Trophoblast cell (in vitro differentiated cells and primary cell): ENCODE data around the gene IL6. TPM values are rescaled to one million over a fixed set of nuclear protein-coding genes. Genes with fewer than 3 reads are reported as not detected.
"Not testable (repeated sequence)": the region's sequence is repeated elsewhere in the genome, so short reads cannot be mapped to it uniquely, and the experiment has no call there.

Experiments
- DNase-seq, 2 donors: peaks; one replicate each; pipeline ENCODE4 v3.0.0-alpha.2; 2016
- H2AFZ ChIP-seq: 2 replicates; pipeline ENCODE4 v1.6.1; 2013; ENCODE audit warnings: low read length, moderate library complexity, mild to moderate bottlenecking; ENCODE audit not compliant: insufficient read depth, poor library complexity
- H2AK5ac ChIP-seq: 2 replicates; pipeline ENCODE4 v1.6.1; 2013; ENCODE audit warnings: mild to moderate bottlenecking, low read length
- H2BK120ac ChIP-seq: 2 replicates; pipeline ENCODE4 v1.6.1; 2013; ENCODE audit warnings: low read length, mild to moderate bottlenecking, moderate library complexity; ENCODE audit not compliant: insufficient read depth, poor library complexity
- H2BK12ac ChIP-seq: 2 replicates; pipeline ENCODE4 v1.6.1; 2013; ENCODE audit warnings: mild to moderate bottlenecking, low read length, moderate library complexity
- H2BK5ac ChIP-seq: 2 replicates; pipeline ENCODE4 v1.6.1; 2013; ENCODE audit warnings: low read length, low read depth, moderate library complexity, mild to moderate bottlenecking; ENCODE audit not compliant: poor library complexity
- H3K14ac ChIP-seq: 2 replicates; pipeline ENCODE4 v1.6.1; 2013; ENCODE audit warnings: mild to moderate bottlenecking, low read length
- H3K18ac ChIP-seq: 2 replicates; pipeline ENCODE4 v1.6.1; 2013; ENCODE audit warnings: mild to moderate bottlenecking, low read length
- H3K23ac ChIP-seq: 2 replicates; pipeline ENCODE4 v1.6.1; 2013; ENCODE audit warnings: low read length
- H3K27ac ChIP-seq: 2 replicates; pipeline ENCODE4 v1.5.1; 2013; ENCODE audit warnings: low read depth, mild to moderate bottlenecking, inconsistent platforms, low read length, moderate library complexity
- H3K27me3 ChIP-seq: 2 replicates; pipeline ENCODE4 v1.6.1; 2013; ENCODE audit warnings: inconsistent platforms, mild to moderate bottlenecking, low read length, moderate library complexity; ENCODE audit not compliant: insufficient read depth
- H3K36me3 ChIP-seq, 2 experiments: 1 replicate in 1 of 2; 2 replicates in 1 of 2; pipeline ENCODE4 v1.6.1; 2013; ENCODE audit warnings: low read length in 2 of 2, mild to moderate bottlenecking in 2 of 2, moderate library complexity in 1 of 2; ENCODE audit not compliant: insufficient read depth in 2 of 2, control insufficient read depth in 1 of 2
- H3K4ac ChIP-seq: 2 replicates; pipeline ENCODE4 v1.6.1; 2013; ENCODE audit warnings: low read depth, mild to moderate bottlenecking, low read length, moderate library complexity
- H3K4me1 ChIP-seq, 2 experiments: 1 replicate in 1 of 2; 2 replicates in 1 of 2; pipeline ENCODE4 v1.6.1; 2013; ENCODE audit warnings: low read length in 2 of 2, mild to moderate bottlenecking in 2 of 2, moderate library complexity in 1 of 2; ENCODE audit not compliant: insufficient read depth in 2 of 2, control insufficient read depth in 1 of 2
- H3K4me2 ChIP-seq: 2 replicates; pipeline ENCODE4 v1.6.1; 2013; ENCODE audit warnings: inconsistent platforms, mild to moderate bottlenecking, low read length, moderate library complexity
- H3K4me3 ChIP-seq: 2 replicates; pipeline ENCODE4 v1.5.1; 2013; ENCODE audit warnings: mild to moderate bottlenecking, low read depth, low read length, inconsistent platforms
- H3K79me1 ChIP-seq: one replicate; pipeline ENCODE4 v1.6.1; 2013; ENCODE audit warnings: low read length
- H3K79me2 ChIP-seq: 2 replicates; pipeline ENCODE4 v1.6.1; 2013; ENCODE audit warnings: low read length, mild to moderate bottlenecking; ENCODE audit not compliant: control insufficient read depth, insufficient read depth, poor library complexity
- H3K9ac ChIP-seq: 2 replicates; pipeline ENCODE4 v1.6.1; 2013; ENCODE audit warnings: mild to moderate bottlenecking, low read length
- H3K9me3 ChIP-seq: 2 replicates; pipeline ENCODE4 v1.6.1; 2013; ENCODE audit warnings: low read depth, mild to moderate bottlenecking, control low read depth, inconsistent platforms, low read length; ENCODE audit not compliant: insufficient read depth
- H4K12ac ChIP-seq: 2 replicates; pipeline ENCODE4 v1.6.1; 2013; ENCODE audit warnings: low read depth, mild to moderate bottlenecking, low read length, moderate library complexity
- H4K8ac ChIP-seq: 2 replicates; pipeline ENCODE4 v1.6.1; 2013; ENCODE audit warnings: low read depth, mild to moderate bottlenecking, low read length, moderate library complexity
- H4K91ac ChIP-seq: one replicate; pipeline ENCODE4 v1.6.1; 2013; ENCODE audit warnings: low read depth, mild to moderate bottlenecking, low read length, moderate library complexity
- WGBS: extraction: QIAGEN DNeasy Blood & Tissue Kit; methylation state at CpG from one replicate; pipeline ENCODE4 v1.1.7; 2013; ENCODE audit warnings: missing lambda C conversion rate; ENCODE audit not compliant: insufficient read length, insufficient coverage; ENCODE audit errors: extremely low coverage; 5-methylcytosine and 5-hydroxymethylcytosine counted together
- polyA plus RNA-seq: library from polyadenylated mRNA; stranded (reverse); fragments of 200-250 nt; gene quantifications from 2 replicates; pipeline ENCODE4 v1.2.3, GENCODE V29; 2013

The IL6 gene
- 11.5 and 15.6 TPM in 2 replicates for polyA plus RNA-seq

DNA sequence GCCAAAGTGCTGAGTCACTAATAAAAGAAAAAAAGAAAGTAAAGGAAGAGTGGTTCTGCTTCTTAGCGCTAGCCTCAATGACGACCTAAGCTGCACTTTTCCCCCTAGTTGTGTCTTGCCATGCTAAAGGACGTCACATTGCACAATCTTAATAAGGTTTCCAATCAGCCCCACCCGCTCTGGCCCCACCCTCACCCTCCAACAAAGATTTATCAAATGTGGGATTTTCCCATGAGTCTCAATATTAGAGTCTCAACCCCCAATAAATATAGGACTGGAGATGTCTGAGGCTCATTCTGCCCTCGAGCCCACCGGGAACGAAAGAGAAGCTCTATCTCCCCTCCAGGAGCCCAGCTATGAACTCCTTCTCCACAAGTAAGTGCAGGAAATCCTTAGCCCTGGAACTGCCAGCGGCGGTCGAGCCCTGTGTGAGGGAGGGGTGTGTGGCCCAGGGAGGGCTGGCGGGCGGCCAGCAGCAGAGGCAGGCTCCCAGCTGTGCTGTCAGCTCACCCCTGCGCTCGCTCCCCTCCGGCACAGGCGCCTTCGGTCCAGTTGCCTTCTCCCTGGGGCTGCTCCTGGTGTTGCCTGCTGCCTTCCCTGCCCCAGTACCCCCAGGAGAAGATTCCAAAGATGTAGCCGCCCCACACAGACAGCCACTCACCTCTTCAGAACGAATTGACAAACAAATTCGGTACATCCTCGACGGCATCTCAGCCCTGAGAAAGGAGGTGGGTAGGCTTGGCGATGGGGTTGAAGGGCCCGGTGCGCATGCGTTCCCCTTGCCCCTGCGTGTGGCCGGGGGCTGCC is at the start of gene IL6:
Gene IL6 (plus strand): TSS at position 294 of the 807 bp plus-strand sequence. CDS start 63 bp downstream, at position 357.
- Histone ChIP-seq H2BK12ac (peak within 1 kb of the TSS; percentile 89), H4K91ac (peak within 1 kb of the TSS; percentile 87)
- no CpG with 5 or more reads among the region's 28 CpGs for WGBS

DNA sequence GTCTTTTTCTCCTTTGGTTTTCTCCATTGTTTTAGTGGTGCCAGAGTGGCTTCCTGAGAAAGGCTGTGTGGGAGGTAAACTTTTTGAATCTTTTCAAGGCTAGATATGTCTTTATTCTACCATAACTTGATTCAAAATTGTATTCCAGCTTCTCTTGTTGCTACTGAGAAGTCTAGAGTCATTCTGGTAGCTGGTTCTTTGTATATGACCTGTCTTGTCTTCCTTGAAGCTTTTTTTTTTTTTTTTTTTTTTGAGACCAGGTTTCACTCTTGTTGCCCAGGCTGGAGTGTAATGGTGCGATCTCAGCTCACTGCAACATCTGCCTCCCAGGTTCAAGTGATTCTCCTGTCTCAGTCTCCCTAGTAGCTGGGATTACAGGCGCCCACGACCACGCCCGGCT is 49.7 kb upstream of the IL6 start:
- H3K36me3 ChIP-seq, DNase-seq, H3K27ac ChIP-seq, H3K4me2 ChIP-seq, H2BK5ac ChIP-seq, H3K9me3 ChIP-seq, H2AK5ac ChIP-seq, H3K4me3 ChIP-seq, H2BK120ac ChIP-seq, H2BK12ac ChIP-seq, H2AFZ ChIP-seq, H3K18ac ChIP-seq, H4K91ac ChIP-seq, H4K8ac ChIP-seq, H3K23ac ChIP-seq, H3K27me3 ChIP-seq, H4K12ac ChIP-seq, H3K4ac ChIP-seq, H3K79me1 ChIP-seq, H3K4me1 ChIP-seq, H3K9ac ChIP-seq, H3K79me2 ChIP-seq, H3K14ac ChIP-seq: not testable (repeated sequence)
- no CpG with 5 or more reads among the region's 5 CpGs for WGBS

More for the DNA sequence above, at the start of gene IL6:
- H4K12ac ChIP-seq, result peak within 1 kb of the TSS; percentile 67
- peaks cover 11% of the 10 kb centered on the region for H3K79me1 ChIP-seq
- H3K18ac ChIP-seq, result peak within 1 kb of the TSS; percentile 46
- H2BK120ac ChIP-seq, result peak within 1 kb of the TSS; percentile 86
- peak within 1 kb of the TSS; percentile 43 for H3K4me2 ChIP-seq
- DNase-seq, result peak; percentile 41 to 80
- no peaks in the 10 kb centered on the region for H3K27me3 ChIP-seq
- H3K9ac ChIP-seq, result no peak within 1 kb of the TSS
- H3K23ac ChIP-seq, result no peak within 1 kb of the TSS
- no peaks in the 10 kb centered on the region for H3K36me3 ChIP-seq
- peak within 1 kb of the TSS; percentile 51 for H2AK5ac ChIP-seq
- peaks cover 6% of the 10 kb centered on the region for H3K79me2 ChIP-seq
- H3K4ac ChIP-seq, result peak within 1 kb of the TSS; percentile 80
- H4K8ac ChIP-seq, result peak within 1 kb of the TSS; percentile 83
- H3K4me3 ChIP-seq, result peak within 1 kb of the TSS; percentile 37
- no peaks in the 10 kb centered on the region for H3K9me3 ChIP-seq
- H3K27ac ChIP-seq, result peak within 1 kb of the TSS; percentile 70
- H3K14ac ChIP-seq, result peak within 1 kb of the TSS; percentile 53
- H3K4me1 ChIP-seq, result peaks cover 14 to 15% of the 10 kb centered on the region in 2 experiments
- peak within 1 kb of the TSS; percentile 58 for H2AFZ ChIP-seq
- H2BK5ac ChIP-seq, result peak within 1 kb of the TSS; percentile 88

GRCh38 chr7:22677680-22678079 is 49.3 kb upstream of the IL6 start:
- Histone ChIP-seq H3K23ac (no peak overlapping the region), H3K4me3 (no peak overlapping the region), H3K4me2 (no peak overlapping the region), H2BK5ac (no peak overlapping the region), H3K14ac (no peak overlapping the region), H3K79me1 (no peaks in the 10 kb centered on the region), H4K91ac (no peak overlapping the region), H4K12ac (no peak overlapping the region), H3K79me2 (no peaks in the 10 kb centered on the region), H3K36me3 (peaks cover 0 to 2% of the 10 kb centered on the region in 2 experiments), H3K4ac (no peak overlapping the region), H4K8ac (no peak overlapping the region), H2BK12ac (no peak overlapping the region), H3K18ac (no peak overlapping the region), H2AK5ac (no peak overlapping the region), H2AFZ (no peak overlapping the region), H3K4me1 (peaks cover 2 to 3% of the 10 kb centered on the region in 2 experiments), H3K27ac (no peak overlapping the region), H3K27me3 (no peaks in the 10 kb centered on the region), H3K9ac (no peak overlapping the region), H2BK120ac (no peak overlapping the region), H3K9me3 (no peaks in the 10 kb centered on the region)
- WGBS, result no CpG with 5 or more reads among the region's 6 CpGs
- DNase-seq, result no peak

DNA sequence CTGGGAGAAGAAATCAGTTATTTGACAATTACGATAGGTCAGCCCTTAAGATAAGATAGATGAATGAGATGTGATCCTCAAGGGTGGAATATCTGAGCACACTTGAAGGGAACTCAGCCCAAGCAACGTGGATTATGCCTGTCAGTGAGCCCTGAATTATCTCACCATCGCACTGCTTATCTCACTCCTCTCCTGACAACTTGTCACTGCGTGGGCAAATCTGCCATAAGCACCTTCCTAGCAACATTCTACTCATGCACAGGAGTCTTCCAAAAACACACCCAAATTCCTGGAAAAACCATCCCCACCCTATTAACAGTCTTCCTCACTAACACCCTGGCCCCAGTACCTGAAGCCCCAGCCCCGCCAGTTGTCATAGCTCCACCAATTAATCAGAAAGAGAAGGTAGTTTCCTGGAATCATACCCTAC is 46.5 kb upstream of the IL6 start:
- no CpG with 5 or more reads among the region's 5 CpGs for WGBS

More for the DNA sequence above, 46.5 kb upstream of the IL6 start:
- H4K8ac ChIP-seq, result no peak overlapping the region
- H3K18ac ChIP-seq, result no peak overlapping the region
- H3K4me2 ChIP-seq, result no peak overlapping the region
- no peak overlapping the region for H4K91ac ChIP-seq
- H3K14ac ChIP-seq, result no peak overlapping the region
- DNase-seq, result peak in 1 of 2 donors; percentile 40
- H3K9ac ChIP-seq, result no peak overlapping the region
- H3K79me2 ChIP-seq, result no peaks in the 10 kb centered on the region
- H4K12ac ChIP-seq, result no peak overlapping the region
- H2BK12ac ChIP-seq, result no peak overlapping the region
- no peak overlapping the region for H3K23ac ChIP-seq
- no peak overlapping the region for H2BK120ac ChIP-seq
- no peaks in the 10 kb centered on the region for H3K79me1 ChIP-seq
- peaks cover 0 to 2% of the 10 kb centered on the region in 2 experiments for H3K36me3 ChIP-seq
- peaks cover 0 to 3% of the 10 kb centered on the region in 2 experiments for H3K4me1 ChIP-seq
- H2BK5ac ChIP-seq, result no peak overlapping the region
- H2AK5ac ChIP-seq, result no peak overlapping the region
- no peak overlapping the region for H3K4ac ChIP-seq
- H3K4me3 ChIP-seq, result no peak overlapping the region
- no peaks in the 10 kb centered on the region for H3K9me3 ChIP-seq
- no peaks in the 10 kb centered on the region for H3K27me3 ChIP-seq
- no peak overlapping the region for H2AFZ ChIP-seq
- H3K27ac ChIP-seq, result no peak overlapping the region
